ENCODE results near the gene ATXN1. TPM values are rescaled to one million over a fixed set of nuclear protein-coding genes. Genes with fewer than 3 reads are reported as not detected.

The ATXN1 gene
- total RNA-seq, 1 experiment from 2014 or later = 8.1 TPM

- TF ChIP-seq NFATC4 (CRISPR knock-in tag; IDR thresholded peaks at IDR 0.05) (no peak), NR2C2 (CRISPR knock-in tag; IDR thresholded peaks at IDR 0.05) (no peak), ZNF281 (CRISPR knock-in tag; IDR thresholded peaks at IDR 0.05) (no peak), ZNF512 (CRISPR knock-in tag; IDR thresholded peaks at IDR 0.05; ENCODE audit: borderline replicate concordance) (no peak), PREB (CRISPR knock-in tag; IDR thresholded peaks at IDR 0.05; ENCODE audit: borderline replicate concordance) (no peak), KAT7 (CRISPR knock-in tag; IDR thresholded peaks at IDR 0.05; ENCODE audit: borderline replicate concordance) (no peak), ZNF425 (CRISPR knock-in tag; conservative IDR thresholded peaks at IDR 0.05) (no peak), ZNF416 (CRISPR knock-in tag; IDR thresholded peaks at IDR 0.05) (no peak), FOXJ3 (CRISPR knock-in tag; IDR thresholded peaks at IDR 0.05; ENCODE audit: borderline replicate concordance) (no peak), ZNF219 (CRISPR knock-in tag; IDR thresholded peaks at IDR 0.05; ENCODE audit: borderline replicate concordance) (no peak), SP1 (CRISPR knock-in tag; conservative IDR thresholded peaks at IDR 0.05) (no peak), JAZF1 (CRISPR knock-in tag; IDR thresholded peaks at IDR 0.05) (no peak), SOX15 (CRISPR knock-in tag; IDR thresholded peaks at IDR 0.05) (no peak), GTF2I (CRISPR knock-in tag; conservative IDR thresholded peaks at IDR 0.05) (no peak), STAT6 (CRISPR knock-in tag; conservative IDR thresholded peaks at IDR 0.05; ENCODE audit: low read depth) (no peak), RELA (CRISPR knock-in tag; IDR thresholded peaks at IDR 0.05; ENCODE audit: borderline replicate concordance) (no peak), GABPB1 (CRISPR knock-in tag; IDR thresholded peaks at IDR 0.05) (no peak), CTCF (IDR thresholded peaks at IDR 0.05) (no peak), NR1H2 (CRISPR knock-in tag; IDR thresholded peaks at IDR 0.05) (no peak), PRRX2 (CRISPR knock-in tag; IDR thresholded peaks at IDR 0.05) (no peak)
- H3K4me3 Mint-ChIP-seq = no peak overlapping the region
- ChIA-PET CTCF (interaction anchor here (0.8 to 1.4 kb wide), 3 partner anchors 10 to 47 kb away, joined by 3 to 5 read pairs (median 3); no protein-coding TSS in a partner anchor), POLR2A (interaction anchor here (0.7 kb wide), 1 partner anchor 177 kb away, joined by 3 read pairs; no protein-coding TSS in a partner anchor)
- H3K36me3 Mint-ChIP-seq = no peaks in the 10 kb centered on the region
- no peaks in the 10 kb centered on the region for H3K27me3 Mint-ChIP-seq (ENCODE audit: low read depth)
- H3K27ac Mint-ChIP-seq = no peak overlapping the region
- DNase-seq (ENCODE audit: low spot score) (no peak), ATAC-seq (no peak)
- no peaks in the 10 kb centered on the region for H3K9me3 Mint-ChIP-seq
- H3K4me1 Mint-ChIP-seq = peaks cover 28% of the 10 kb centered on the region
These were observed 37.9 kb downstream of the ATXN1 start for GRCh38 chr6:16723402-16723801.

Data from WTC11 (cell line).